ENCODE results near the gene RSRP1. TPM values are rescaled to one million over a fixed set of nuclear protein-coding genes. Genes with fewer than 3 reads are reported as not detected.
A peak's percentile ranks its signal among the peaks of the same experiment; 100 is the strongest.

Gene RSRP1
- total and polyA plus RNA-seq, 2 of the 13 experiments (the other 11 are each of a cell fraction or from before 2014, with no cell fraction given) = 43.9 to 52.8 TPM

GRCh38 chr1:25204797-25205480 lies 42.3 kb downstream of the RSRP1 start (continued):
- TF ChIP-seq, protein P1, sequence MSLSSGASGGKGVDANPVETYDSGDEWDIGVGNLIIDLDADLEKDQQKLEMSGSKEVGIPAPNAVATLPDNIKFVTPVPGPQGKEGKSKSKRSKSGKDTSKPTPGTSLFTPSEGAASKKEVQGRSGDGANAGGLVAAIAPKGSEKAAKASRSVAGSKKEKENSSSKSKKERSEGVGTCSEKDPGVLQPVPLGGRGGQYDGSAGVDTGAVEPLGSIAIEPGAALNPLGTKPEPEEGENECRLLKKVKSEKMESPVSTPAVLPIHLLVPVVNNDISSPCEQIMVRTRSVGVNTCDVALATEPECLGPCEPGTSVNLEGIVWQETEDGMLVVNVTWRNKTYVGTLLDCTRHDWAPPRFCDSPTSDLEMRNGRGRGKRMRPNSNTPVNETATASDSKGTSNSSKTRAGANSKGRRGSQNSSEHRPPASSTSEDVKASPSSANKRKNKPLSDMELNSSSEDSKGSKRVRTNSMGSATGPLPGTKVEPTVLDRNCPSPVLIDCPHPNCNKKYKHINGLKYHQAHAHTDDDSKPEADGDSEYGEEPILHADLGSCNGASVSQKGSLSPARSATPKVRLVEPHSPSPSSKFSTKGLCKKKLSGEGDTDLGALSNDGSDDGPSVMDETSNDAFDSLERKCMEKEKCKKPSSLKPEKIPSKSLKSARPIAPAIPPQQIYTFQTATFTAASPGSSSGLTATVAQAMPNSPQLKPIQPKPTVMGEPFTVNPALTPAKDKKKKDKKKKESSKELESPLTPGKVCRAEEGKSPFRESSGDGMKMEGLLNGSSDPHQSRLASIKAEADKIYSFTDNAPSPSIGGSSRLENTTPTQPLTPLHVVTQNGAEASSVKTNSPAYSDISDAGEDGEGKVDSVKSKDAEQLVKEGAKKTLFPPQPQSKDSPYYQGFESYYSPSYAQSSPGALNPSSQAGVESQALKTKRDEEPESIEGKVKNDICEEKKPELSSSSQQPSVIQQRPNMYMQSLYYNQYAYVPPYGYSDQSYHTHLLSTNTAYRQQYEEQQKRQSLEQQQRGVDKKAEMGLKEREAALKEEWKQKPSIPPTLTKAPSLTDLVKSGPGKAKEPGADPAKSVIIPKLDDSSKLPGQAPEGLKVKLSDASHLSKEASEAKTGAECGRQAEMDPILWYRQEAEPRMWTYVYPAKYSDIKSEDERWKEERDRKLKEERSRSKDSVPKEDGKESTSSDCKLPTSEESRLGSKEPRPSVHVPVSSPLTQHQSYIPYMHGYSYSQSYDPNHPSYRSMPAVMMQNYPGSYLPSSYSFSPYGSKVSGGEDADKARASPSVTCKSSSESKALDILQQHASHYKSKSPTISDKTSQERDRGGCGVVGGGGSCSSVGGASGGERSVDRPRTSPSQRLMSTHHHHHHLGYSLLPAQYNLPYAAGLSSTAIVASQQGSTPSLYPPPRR (CRISPR knock-in tag; IDR thresholded peaks at IDR 0.05; ENCODE audit: borderline replicate concordance) = no peak
- TF ChIP-seq ZSCAN21 (CRISPR knock-in tag; IDR thresholded peaks at IDR 0.05; ENCODE audit: borderline replicate concordance) (no peak), THYN1 (CRISPR knock-in tag; IDR thresholded peaks at IDR 0.05; ENCODE audit: borderline replicate concordance, low read depth) (no peak)

- no peak for DNase-seq (ENCODE audit: low spot score)
- 51% methylated on average over 7 of the region's 7 CpGs for whole genome bisulfite sequencing (ENCODE audit: low lambda C conversion rate)
- TF ChIP-seq ZBTB14 (CRISPR knock-in tag; IDR thresholded peaks at IDR 0.05) (no peak), RXRB (CRISPR knock-in tag; IDR thresholded peaks at IDR 0.05; ENCODE audit: borderline replicate concordance) (peak; percentile 50; the same call in 1 of the 2 replicates), TEAD3 (CRISPR knock-in tag; optimal IDR thresholded peaks at IDR 0.05; ENCODE audit: borderline replicate concordance) (peak; percentile 24), RARA (CRISPR knock-in tag; IDR thresholded peaks at IDR 0.05) (no peak), ZBTB42 (CRISPR knock-in tag; IDR thresholded peaks at IDR 0.05) (no peak), KAT2B (IDR thresholded peaks at IDR 0.05; ENCODE audit: borderline replicate concordance, low read depth, low read length) (no peak), ZNF800 (CRISPR knock-in tag; IDR thresholded peaks at IDR 0.05) (no peak), ZNF790 (CRISPR knock-in tag; IDR thresholded peaks at IDR 0.05; ENCODE audit: borderline replicate concordance) (no peak)
- TF ChIP-seq, protein P2, sequence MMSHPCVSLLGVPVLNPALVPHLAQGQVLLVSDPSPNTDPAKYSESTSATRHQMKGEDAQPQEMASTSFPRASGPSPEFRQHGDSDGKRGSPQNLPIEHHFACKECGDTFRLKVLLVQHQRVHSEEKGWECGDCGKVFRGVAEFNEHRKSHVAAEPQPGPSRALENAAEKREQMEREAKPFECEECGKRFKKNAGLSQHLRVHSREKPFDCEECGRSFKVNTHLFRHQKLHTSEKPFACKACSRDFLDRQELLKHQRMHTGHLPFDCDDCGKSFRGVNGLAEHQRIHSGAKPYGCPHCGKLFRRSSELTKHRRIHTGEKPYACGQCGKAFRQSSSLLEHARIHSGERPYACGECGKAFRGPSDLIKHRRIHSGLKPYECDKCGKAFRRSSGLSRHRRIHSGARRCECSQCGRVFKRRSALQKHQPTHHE (CRISPR knock-in tag; IDR thresholded peaks at IDR 0.05; ENCODE audit: borderline replicate concordance) = no peak
Measured at GRCh38 chr1:25201006-25201405, 46.2 kb downstream of the RSRP1 start.

More at GRCh38 chr1:25201006-25201405, 46.2 kb downstream of the RSRP1 start:
- Histone ChIP-seq H3K4me3 (replicated peaks in 1 of 3; ENCODE audit: insufficient read depth in 1 of 3, low read depth in 2 of 3, low read length in 3 of 3) (no peak overlapping the region), H3K9me3 (ENCODE audit: low read length) (no peaks in the 10 kb centered on the region), H3K27ac (ENCODE audit: extremely low read length, insufficient read depth, low read length) (no peak overlapping the region), H3K9ac (ENCODE audit: insufficient read depth, low read depth, low read length) (no peak overlapping the region), H3K4me2 (ENCODE audit: low read depth, low read length) (no peak overlapping the region), H3K4me1 (ENCODE audit: insufficient read depth, low read length) (peaks cover 68% of the 10 kb centered on the region), H3K36me3 (replicated peaks in 1 of 2; ENCODE audit: control insufficient read depth in 1 of 2, insufficient read depth in 2 of 2, low read length in 2 of 2) (no peaks in the 10 kb centered on the region), H4K20me1 (ENCODE audit: insufficient read depth, low read length) (no peaks in the 10 kb centered on the region), H2AFZ (ENCODE audit: low read length) (no peak overlapping the region), H3K27me3 (ENCODE audit: control insufficient read depth in 1 of 2, insufficient read depth in 2 of 2, low read length in 2 of 2) (no peaks in the 10 kb centered on the region), H3K79me2 (ENCODE audit: insufficient read depth, low read length) (no peaks in the 10 kb centered on the region)
- in situ Hi-C loops (cut with HindIII; ENCODE audit: extremely low pct_ligation_motif_present, low pct_unique_long_range_greater_than_20kb) = loop anchor here (5.0 kb wide), 1 partner anchor 34 kb away; no protein-coding TSS in a partner anchor
- FAIRE-seq = no peak
- ChIA-PET POLR2A (interaction anchor here (5.4 kb wide), 1 partner anchor 33 kb away, joined by 48 read pairs; no protein-coding TSS in a partner anchor), CTCF (ENCODE audit: low intra/inter-chr PET ratio, low total read pairs) (no interaction called here)
- no peak for ATAC-seq
- BruUV-seq (replicated peaks) = no TSS peak
- intact Hi-C loops (cut with micrococcal nuclease; ENCODE audit: unreplicated experiment) = no loop called here
